Choroid plexus epithelial cell (primary cell): Measurements from ENCODE around the gene SNX27.

Experiments
- DNase-seq: peaks from one replicate; pipeline ENCODE4 v3.0.0-alpha.2; 2010; ENCODE audit warnings: low read depth
- H3K4me3 ChIP-seq: 2 replicates; pipeline ENCODE4 v1.5.1; 2011; ENCODE audit warnings: low read depth, mild to moderate bottlenecking, control low read depth, low read length, moderate library complexity
- TF ChIP-seq, protein P1 (sequence below): conservative IDR thresholded peaks from 2 replicates; pipeline ENCODE4 v1.5.1; 2011; ENCODE audit warnings: low read depth, mild to moderate bottlenecking, control low read depth, inconsistent platforms, low read length, moderate library complexity

Gene SNX27

DNA sequence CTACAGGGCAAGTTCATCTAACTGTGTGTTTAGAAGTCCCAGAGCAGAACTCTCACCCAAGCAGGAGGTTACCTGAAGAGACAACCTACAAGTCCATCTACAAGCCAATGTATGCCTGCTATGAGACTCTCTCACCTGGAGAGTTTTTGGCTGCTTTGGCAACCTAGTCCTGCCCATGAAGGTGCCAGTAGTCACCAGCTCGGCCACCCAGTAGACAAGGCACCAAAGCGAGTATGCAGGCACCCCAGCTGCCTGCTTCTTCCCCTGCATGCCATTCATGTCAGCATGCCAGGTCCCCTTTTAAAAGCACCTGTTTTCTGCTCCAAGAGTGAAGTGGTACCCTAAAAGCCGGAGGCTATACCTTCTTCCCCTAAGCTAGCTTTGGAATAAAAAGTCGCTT, 129.7 kb downstream of the SNX27 start:
- DNase-seq: no peak
- TF ChIP-seq, protein P1, sequence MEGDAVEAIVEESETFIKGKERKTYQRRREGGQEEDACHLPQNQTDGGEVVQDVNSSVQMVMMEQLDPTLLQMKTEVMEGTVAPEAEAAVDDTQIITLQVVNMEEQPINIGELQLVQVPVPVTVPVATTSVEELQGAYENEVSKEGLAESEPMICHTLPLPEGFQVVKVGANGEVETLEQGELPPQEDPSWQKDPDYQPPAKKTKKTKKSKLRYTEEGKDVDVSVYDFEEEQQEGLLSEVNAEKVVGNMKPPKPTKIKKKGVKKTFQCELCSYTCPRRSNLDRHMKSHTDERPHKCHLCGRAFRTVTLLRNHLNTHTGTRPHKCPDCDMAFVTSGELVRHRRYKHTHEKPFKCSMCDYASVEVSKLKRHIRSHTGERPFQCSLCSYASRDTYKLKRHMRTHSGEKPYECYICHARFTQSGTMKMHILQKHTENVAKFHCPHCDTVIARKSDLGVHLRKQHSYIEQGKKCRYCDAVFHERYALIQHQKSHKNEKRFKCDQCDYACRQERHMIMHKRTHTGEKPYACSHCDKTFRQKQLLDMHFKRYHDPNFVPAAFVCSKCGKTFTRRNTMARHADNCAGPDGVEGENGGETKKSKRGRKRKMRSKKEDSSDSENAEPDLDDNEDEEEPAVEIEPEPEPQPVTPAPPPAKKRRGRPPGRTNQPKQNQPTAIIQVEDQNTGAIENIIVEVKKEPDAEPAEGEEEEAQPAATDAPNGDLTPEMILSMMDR: no peak
- H3K4me3 ChIP-seq: no peak overlapping the region
